ENCODE measurements around the gene MARCHF2.
"Not testable (repeated sequence)": the region's sequence is repeated elsewhere in the genome, so short reads cannot be mapped to it uniquely, and the experiment has no call there.

The MARCHF2 gene

DNA sequence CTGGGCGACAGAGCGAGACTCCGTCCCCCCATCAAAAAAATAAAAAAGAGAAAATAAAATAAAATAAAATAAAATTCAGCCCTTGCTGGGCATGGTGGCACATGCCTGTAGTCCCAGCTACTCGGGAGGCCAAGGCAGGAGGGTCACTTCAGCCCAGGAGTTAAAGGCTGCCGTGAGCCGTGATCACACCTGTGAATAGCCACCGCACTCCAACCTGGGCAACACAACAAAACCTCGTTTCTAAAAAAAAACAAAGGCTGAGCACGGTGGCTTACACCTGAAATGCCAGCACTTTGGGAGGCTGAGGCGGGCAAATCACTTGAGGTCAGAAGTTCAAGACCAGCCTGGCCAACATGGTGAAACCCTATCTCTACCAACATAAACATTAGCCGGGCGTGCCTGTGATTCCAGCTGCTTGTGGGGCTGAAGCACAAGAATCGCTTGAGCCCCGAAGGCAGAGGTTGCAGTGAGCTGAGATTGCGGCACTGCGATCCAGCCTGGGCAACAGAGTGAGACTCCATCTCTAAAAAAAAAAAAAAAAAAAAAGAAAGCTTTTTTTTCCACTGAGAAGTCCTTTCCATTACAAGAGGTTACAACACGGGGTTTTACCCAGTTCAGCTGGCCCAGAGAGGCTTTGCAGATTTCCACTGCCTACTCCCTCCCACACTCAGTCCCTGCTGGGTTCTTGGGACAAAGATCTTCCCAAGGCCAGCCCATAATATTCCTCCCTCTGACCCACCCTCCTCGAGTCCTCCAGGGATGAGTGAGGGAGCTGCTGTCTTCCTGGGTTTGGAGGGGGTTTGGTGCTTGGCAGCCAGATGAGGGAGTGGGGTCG is 42.7 kb upstream of the MARCHF2 start:
- TF ChIP-seq, protein P1, sequence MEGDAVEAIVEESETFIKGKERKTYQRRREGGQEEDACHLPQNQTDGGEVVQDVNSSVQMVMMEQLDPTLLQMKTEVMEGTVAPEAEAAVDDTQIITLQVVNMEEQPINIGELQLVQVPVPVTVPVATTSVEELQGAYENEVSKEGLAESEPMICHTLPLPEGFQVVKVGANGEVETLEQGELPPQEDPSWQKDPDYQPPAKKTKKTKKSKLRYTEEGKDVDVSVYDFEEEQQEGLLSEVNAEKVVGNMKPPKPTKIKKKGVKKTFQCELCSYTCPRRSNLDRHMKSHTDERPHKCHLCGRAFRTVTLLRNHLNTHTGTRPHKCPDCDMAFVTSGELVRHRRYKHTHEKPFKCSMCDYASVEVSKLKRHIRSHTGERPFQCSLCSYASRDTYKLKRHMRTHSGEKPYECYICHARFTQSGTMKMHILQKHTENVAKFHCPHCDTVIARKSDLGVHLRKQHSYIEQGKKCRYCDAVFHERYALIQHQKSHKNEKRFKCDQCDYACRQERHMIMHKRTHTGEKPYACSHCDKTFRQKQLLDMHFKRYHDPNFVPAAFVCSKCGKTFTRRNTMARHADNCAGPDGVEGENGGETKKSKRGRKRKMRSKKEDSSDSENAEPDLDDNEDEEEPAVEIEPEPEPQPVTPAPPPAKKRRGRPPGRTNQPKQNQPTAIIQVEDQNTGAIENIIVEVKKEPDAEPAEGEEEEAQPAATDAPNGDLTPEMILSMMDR (IDR thresholded peaks at IDR 0.05; ENCODE audit: low read depth, low read length): no peak
- no peak overlapping the region for H3K4me3 ChIP-seq (replicated peaks in 1 of 2; ENCODE audit: low read depth in 2 of 2, low read length in 2 of 2)
- DNase-seq (ENCODE audit: low read depth in 2 of 2): peak in 1 of 2 donors; percentile 56

- TF ChIP-seq, protein P1 (IDR thresholded peaks at IDR 0.05; ENCODE audit: low read depth, low read length): no peak
- no peak overlapping the region for H3K4me3 ChIP-seq (replicated peaks in 1 of 2; ENCODE audit: low read depth in 2 of 2, low read length in 2 of 2)
- no peak for DNase-seq (ENCODE audit: low read depth in 2 of 2)
These were observed 41.9 kb upstream of the MARCHF2 start for GRCh38 chr19:8371011-8371804.

DNA sequence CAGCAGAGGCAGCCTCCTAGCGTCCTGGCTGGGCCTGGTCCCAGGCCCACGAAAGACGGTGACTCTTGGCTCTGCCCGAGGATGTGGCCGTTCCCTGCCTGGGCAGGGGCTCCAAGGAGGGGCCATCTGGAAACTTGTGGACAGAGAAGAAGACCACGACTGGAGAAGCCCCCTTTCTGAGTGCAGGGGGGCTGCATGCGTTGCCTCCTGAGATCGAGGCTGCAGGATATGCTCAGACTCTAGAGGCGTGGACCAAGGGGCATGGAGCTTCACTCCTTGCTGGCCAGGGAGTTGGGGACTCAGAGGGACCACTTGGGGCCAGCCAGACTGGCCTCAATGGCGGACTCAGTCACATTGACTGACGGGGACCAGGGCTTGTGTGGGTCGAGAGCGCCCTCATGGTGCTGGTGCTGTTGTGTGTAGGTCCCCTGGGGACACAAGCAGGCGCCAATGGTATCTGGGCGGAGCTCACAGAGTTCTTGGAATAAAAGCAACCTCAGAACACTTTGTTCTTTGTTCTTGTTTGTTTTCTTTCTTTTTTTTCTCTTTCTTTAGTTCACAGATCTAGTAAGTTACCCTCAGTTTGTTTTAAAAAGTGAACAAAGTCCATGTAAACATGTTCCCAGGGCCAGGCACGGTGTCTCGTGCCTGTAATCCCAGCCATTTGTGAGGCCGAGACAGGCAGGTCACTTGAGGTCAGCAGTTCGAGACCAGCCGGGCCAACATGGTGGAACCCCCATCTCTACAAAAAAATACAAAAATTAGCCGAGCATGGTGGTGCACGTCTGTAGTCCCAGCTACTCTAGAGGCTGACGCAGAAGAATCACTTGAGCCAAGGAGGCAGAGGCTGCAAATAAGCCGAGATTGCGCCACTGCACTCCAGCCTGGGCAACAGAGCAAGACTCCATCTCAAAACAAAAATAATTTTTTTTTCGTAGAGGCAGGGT is 39.0 kb upstream of the MARCHF2 start:
- TF ChIP-seq, protein P1 (IDR thresholded peaks at IDR 0.05; ENCODE audit: low read depth, low read length): no peak
- DNase-seq (ENCODE audit: low read depth in 2 of 2): peak in 1 of 2 donors; percentile 60
- no peak overlapping the region for H3K4me3 ChIP-seq (replicated peaks in 1 of 2; ENCODE audit: low read depth in 2 of 2, low read length in 2 of 2)

DNA sequence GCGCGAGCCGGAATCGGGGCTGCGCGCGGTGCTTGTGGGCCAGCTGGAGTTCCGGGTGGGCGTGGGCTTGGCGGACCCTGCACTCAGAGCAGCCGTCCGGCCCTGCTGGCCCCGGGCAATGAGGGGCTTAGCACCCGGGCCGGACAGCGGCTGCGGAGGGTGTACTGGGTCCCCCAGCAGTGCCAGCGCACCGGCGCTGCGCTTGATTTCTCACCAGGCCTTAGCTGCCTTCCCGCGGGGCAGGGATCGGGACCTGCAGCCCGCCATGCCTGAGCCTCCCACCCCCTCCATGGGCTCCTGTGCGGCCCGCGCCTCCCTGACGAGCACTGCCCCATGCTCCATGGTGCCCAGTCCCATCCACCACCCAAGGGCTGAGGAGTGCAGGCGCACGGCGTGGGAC is 37.3 kb upstream of the MARCHF2 start:
- not testable (repeated sequence) for H3K4me3 ChIP-seq (replicated peaks in 1 of 2; ENCODE audit: low read depth in 2 of 2, low read length in 2 of 2); DNase-seq (ENCODE audit: low read depth in 2 of 2)

DNA sequence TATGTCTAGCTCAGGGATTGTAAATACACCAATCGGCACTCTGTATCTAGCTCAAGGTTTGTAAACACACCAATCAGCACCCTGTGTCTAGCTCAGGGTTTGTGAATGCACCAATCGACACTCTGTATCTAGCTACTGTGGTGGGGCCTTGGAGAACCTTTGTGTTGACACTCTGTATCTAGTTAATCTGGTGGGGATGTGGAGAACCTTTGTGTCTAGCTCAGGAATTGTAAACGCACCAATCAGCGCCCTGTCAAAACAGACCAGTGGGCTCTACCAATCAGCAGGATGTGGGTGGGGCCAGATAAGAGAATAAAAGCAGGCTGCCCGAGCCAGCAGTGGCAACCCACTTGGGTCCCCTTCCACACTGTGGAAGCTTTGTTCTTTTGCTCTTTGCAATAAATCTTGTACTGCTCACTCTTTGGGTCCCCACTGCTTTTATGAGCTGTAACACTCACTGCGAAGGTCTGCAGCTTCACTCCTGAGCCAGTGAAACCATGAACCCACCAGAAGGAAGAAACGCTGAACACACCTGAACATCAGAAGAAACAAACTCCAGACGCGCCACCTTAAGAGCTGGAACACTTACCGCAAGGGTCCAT is 36.6 kb upstream of the MARCHF2 start:
- not testable (repeated sequence) for H3K4me3 ChIP-seq (replicated peaks in 1 of 2; ENCODE audit: low read depth in 2 of 2, low read length in 2 of 2)

DNA sequence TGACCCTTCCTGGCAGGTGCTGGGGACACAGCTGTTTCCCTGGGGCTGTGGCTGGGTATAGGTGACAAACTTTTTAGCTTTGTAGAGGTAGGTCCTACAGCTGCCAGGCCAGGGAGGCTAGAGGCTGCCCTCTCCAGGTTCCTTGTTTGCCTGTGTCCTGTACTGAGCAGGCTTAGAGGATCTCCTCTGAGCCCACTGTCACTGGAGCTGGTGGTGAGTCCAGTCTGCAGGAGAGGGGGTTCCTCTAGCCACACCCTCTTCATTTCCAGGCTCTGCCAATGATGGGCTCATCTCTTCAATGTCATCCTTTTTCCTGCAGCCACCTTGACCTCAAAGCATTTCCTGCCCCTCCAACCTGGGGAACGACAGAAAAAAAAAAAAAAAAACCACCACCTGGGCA is 35.5 kb upstream of the MARCHF2 start:
- TF ChIP-seq, protein P1 (IDR thresholded peaks at IDR 0.05; ENCODE audit: low read depth, low read length): no peak
- H3K4me3 ChIP-seq (replicated peaks in 1 of 2; ENCODE audit: low read depth in 2 of 2, low read length in 2 of 2): no peak overlapping the region
- no peak for DNase-seq (ENCODE audit: low read depth in 2 of 2)

More for the DNA sequence above, 36.6 kb upstream of the MARCHF2 start:
- DNase-seq (ENCODE audit: low read depth in 2 of 2): not testable (repeated sequence)

DNA sequence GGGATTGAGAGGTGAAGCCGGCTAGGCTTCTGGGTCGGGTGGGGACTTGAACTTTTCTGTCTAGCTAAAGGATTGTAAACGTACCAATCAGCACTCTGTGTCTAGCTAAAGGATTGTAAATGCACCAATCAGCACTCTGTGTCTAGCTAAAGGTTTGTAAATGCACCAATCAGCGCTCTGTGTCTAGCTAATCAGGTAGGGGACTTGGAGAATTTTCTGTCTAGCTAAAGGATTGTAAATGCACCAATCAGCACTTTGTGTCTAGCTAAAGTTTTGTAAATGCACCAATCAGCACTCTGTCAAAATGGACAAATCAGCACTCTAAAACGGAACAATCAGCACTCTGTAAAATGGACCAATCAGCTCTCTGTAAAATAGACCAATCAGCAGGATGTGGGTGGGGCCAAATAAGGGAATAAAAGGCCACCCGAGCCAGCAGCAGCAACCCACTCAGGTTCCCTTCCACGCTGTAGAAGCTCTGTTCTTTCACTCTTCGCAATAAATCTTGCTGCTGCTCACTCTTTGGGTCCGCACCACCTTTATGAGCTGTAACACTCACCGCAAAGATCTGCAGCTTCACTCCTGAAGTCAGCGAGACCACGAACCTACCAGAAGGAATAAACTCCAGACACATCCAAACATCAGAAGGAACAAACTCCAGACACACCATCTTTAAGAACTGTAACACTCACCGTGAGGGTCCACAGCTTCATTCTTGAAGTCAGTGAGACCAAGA is 33.8 kb upstream of the MARCHF2 start:
- H3K4me3 ChIP-seq (replicated peaks in 1 of 2; ENCODE audit: low read depth in 2 of 2, low read length in 2 of 2); DNase-seq (ENCODE audit: low read depth in 2 of 2): not testable (repeated sequence)

DNA sequence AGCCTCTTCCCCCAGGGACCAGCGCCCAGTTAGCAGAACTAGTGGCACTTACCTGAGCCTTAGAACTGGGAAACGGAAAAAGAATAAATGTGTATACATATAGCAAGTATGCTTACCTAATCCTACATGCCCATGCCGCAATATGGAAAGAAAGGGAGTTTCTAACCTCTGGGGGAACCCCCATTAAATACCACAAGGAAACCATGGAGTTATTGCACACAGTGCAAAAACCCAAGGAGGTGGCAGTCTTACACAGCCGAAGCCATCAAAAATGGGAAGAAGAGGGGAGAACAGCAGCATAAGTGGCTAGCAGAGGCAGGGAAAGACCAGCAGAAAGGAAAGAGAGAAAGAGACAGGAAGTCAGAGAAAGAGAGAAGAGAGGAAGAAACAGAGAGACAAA is 28.5 kb upstream of the MARCHF2 start:
- not testable (repeated sequence) for DNase-seq (ENCODE audit: low read depth in 2 of 2); H3K4me3 ChIP-seq (replicated peaks in 1 of 2; ENCODE audit: low read depth in 2 of 2, low read length in 2 of 2)

- not testable (repeated sequence) for DNase-seq (ENCODE audit: low read depth in 2 of 2); H3K4me3 ChIP-seq (replicated peaks in 1 of 2; ENCODE audit: low read depth in 2 of 2, low read length in 2 of 2)
These were observed 28.0 kb upstream of the MARCHF2 start for GRCh38 chr19:8385103-8385502.

DNA sequence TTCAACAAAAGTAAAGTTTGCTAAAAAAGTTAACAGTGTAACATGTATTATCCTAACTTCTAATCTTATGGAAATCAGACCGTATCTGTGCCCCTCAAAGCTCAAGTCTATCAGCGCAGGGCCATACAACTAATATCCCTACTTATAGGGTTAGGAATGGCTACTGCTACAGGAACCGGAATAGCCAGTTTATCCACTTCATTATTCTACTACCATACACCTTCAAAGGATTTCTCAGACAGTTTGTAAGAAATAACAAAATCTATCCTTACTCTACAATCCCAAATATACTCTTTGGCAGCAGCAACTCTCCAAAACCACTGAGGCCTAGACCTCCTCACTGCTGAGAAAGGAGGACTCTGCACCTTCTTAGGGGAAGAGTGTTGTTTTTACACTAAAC is 27.5 kb upstream of the MARCHF2 start:
- not testable (repeated sequence) for DNase-seq (ENCODE audit: low read depth in 2 of 2); H3K4me3 ChIP-seq (replicated peaks in 1 of 2; ENCODE audit: low read depth in 2 of 2, low read length in 2 of 2)

DNA sequence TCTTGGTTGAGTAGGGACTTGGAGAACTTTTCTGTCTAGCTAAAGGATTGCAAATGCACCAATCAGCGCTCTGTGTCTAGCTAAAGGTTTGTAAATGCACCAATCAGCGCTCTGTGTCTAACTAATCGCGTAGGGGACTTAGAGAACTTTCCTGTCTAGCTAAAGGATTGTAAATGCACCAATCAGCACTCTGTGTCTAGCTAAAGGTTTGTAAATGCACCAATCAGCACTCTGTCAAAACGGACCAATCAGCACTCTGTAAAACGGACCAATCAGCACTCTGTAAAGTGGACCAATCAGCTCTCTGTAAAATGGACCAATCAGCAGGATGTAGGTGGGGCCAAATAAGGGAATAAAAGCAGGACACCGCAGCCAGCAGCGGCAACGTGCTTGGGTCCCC is 26.7 kb upstream of the MARCHF2 start:
- not testable (repeated sequence) for H3K4me3 ChIP-seq (replicated peaks in 1 of 2; ENCODE audit: low read depth in 2 of 2, low read length in 2 of 2); DNase-seq (ENCODE audit: low read depth in 2 of 2)
